HTR-8/SVneo (cell line): ENCODE measurements around the gene CTDNEP1.
"Not testable (repeated sequence)": the region's sequence is repeated elsewhere in the genome, so short reads cannot be mapped to it uniquely, and the experiment has no call there.

Experiments used
- DNase-seq: peaks from one replicate; pipeline ENCODE4 v3.0.0; 2011; ENCODE audit warnings: low spot score, mixed read lengths; ENCODE audit not compliant: insufficient read length
- FAIRE-seq: peaks from 2 replicates; lab custom pipeline; 2011; peaks lifted over from hg19 to GRCh38; lab: Jason Lieb, UNC

Gene CTDNEP1

GRCh38 chr17:7250695-7251627, 573 bp downstream of the CTDNEP1 start:
- FAIRE-seq (no peak), DNase-seq (no peak)

- no peak for DNase-seq
- FAIRE-seq: no peak
These were observed 1.7 kb downstream of the CTDNEP1 start for GRCh38 chr17:7249830-7250229.

- no peak for DNase-seq
- no peak for FAIRE-seq
These were observed 2.3 kb downstream of the CTDNEP1 start for GRCh38 chr17:7249214-7249613.

GRCh38 chr17:7248796-7249195, 2.7 kb downstream of the CTDNEP1 start:
- DNase-seq (no peak), FAIRE-seq (no peak)

- FAIRE-seq: no peak
These were observed 4.8 kb downstream of the CTDNEP1 start for GRCh38 chr17:7246779-7247178.

GRCh38 chr17:7243838-7244237, 7.7 kb downstream of the CTDNEP1 start:
- not testable (repeated sequence) for FAIRE-seq, DNase-seq

More at GRCh38 chr17:7246779-7247178, 4.8 kb downstream of the CTDNEP1 start:
- no peak for DNase-seq

GRCh38 chr17:7243453-7243729, 8.1 kb downstream of the CTDNEP1 start:
- no peak for FAIRE-seq
- no peak for DNase-seq

GRCh38 chr17:7242717-7243452, 8.6 kb downstream of the CTDNEP1 start:
- FAIRE-seq: no peak

GRCh38 chr17:7241783-7242716, 9.5 kb downstream of the CTDNEP1 start, which contains the start of gene GABARAP:
TSS of gene GABARAP (minus strand) at chr17:7242449. CDS start at chr17:7242330, 119 bp downstream.
- peak; percentile 98 for FAIRE-seq

More at GRCh38 chr17:7242717-7243452, 8.6 kb downstream of the CTDNEP1 start:
- peak; percentile 90 for DNase-seq

GRCh38 chr17:7241090-7241733, 10.3 kb downstream of the CTDNEP1 start:
- DNase-seq: no peak
- FAIRE-seq: peak; percentile 9

More at GRCh38 chr17:7241783-7242716, 9.5 kb downstream of the CTDNEP1 start, which contains the start of gene GABARAP:
- DNase-seq: no peak

- no peak for FAIRE-seq
- no peak for DNase-seq
These were observed 11.2 kb downstream of the CTDNEP1 start for GRCh38 chr17:7240375-7240774.

- FAIRE-seq (peak; percentile 96), DNase-seq (peak; percentile 98)
These were observed 12.2 kb downstream of the CTDNEP1 start, which contains the start of gene PHF23 for GRCh38 chr17:7239091-7240027. TSS of gene PHF23 (minus strand) at chr17:7239457. CDS start at chr17:7239279, 178 bp downstream.

GRCh38 chr17:7238420-7239090, 13.0 kb downstream of the CTDNEP1 start:
- DNase-seq (no peak), FAIRE-seq (no peak)

GRCh38 chr17:7237761-7238419, 13.6 kb downstream of the CTDNEP1 start:
- FAIRE-seq (no peak), DNase-seq (no peak)

GRCh38 chr17:7237266-7237760, 14.2 kb downstream of the CTDNEP1 start:
- DNase-seq: no peak

GRCh38 chr17:7236808-7237207, 14.7 kb downstream of the CTDNEP1 start:
- DNase-seq (no peak), FAIRE-seq (no peak)

More at GRCh38 chr17:7237266-7237760, 14.2 kb downstream of the CTDNEP1 start:
- FAIRE-seq: no peak
